ENCODE results near the gene ABCB4.

ABCB4 gene

DNA sequence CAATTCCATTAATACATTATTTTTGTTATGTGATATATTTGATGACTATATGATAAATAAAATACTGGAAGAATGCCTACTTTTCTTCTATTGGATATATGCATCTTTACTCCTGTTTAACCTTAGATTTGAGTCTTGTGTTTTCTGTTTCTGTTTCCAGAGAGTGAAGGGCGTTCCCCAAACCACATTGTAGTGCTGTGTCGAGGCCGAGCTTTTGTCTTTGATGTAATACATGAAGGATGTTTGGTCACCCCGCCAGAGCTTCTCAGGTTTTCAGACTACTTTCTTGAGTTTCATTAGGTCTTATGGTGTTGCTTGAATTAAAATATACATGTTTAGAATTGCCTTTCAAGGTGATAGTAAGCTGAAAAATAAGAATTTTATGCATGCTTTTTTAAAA is 106.3 kb downstream of the ABCB4 start:
- DNase-seq, result no peak
- no peak overlapping the region for H3K4me3 Mint-ChIP-seq
- H3K4me1 Mint-ChIP-seq, result no peaks in the 10 kb centered on the region
- H3K36me3 Mint-ChIP-seq (ENCODE audit: low read depth), result peaks cover 35% of the 10 kb centered on the region
- no peaks in the 10 kb centered on the region for H3K27me3 Mint-ChIP-seq (ENCODE audit: low read depth, poor library complexity)
- TF ChIP-seq, protein P1, sequence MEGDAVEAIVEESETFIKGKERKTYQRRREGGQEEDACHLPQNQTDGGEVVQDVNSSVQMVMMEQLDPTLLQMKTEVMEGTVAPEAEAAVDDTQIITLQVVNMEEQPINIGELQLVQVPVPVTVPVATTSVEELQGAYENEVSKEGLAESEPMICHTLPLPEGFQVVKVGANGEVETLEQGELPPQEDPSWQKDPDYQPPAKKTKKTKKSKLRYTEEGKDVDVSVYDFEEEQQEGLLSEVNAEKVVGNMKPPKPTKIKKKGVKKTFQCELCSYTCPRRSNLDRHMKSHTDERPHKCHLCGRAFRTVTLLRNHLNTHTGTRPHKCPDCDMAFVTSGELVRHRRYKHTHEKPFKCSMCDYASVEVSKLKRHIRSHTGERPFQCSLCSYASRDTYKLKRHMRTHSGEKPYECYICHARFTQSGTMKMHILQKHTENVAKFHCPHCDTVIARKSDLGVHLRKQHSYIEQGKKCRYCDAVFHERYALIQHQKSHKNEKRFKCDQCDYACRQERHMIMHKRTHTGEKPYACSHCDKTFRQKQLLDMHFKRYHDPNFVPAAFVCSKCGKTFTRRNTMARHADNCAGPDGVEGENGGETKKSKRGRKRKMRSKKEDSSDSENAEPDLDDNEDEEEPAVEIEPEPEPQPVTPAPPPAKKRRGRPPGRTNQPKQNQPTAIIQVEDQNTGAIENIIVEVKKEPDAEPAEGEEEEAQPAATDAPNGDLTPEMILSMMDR (IDR thresholded peaks at IDR 0.05), result no peak
- H3K9me3 Mint-ChIP-seq, result no peaks in the 10 kb centered on the region
- no peak overlapping the region for H3K27ac Mint-ChIP-seq

DNA sequence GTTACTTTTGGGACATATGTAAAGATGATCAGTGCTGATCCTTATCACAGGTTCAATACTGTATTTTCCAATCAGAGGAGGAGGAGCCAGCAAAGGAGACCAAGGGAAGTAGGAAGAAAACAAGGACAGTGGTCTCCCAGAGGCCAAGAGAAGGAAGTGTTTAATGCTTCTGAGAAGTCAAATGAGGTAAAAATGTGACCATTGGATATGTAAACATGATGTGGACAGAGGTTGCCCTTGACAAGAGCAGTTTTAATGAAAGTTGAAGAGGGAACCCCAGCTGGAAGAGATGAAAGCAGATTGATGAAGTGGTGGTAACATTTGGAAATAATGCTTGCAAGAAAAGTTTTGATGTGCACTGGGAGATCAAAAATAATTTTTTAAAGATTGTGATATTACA is 111.2 kb downstream of the ABCB4 start:
- Mint-ChIP-seq H3K27me3 (ENCODE audit: low read depth, poor library complexity) (no peaks in the 10 kb centered on the region), H3K4me1 (no peaks in the 10 kb centered on the region), H3K27ac (no peak overlapping the region), H3K4me3 (no peak overlapping the region), H3K9me3 (no peaks in the 10 kb centered on the region), H3K36me3 (ENCODE audit: low read depth) (peaks cover 29% of the 10 kb centered on the region)
- TF ChIP-seq, protein P1 (IDR thresholded peaks at IDR 0.05), result no peak
- DNase-seq, result no peak

DNA sequence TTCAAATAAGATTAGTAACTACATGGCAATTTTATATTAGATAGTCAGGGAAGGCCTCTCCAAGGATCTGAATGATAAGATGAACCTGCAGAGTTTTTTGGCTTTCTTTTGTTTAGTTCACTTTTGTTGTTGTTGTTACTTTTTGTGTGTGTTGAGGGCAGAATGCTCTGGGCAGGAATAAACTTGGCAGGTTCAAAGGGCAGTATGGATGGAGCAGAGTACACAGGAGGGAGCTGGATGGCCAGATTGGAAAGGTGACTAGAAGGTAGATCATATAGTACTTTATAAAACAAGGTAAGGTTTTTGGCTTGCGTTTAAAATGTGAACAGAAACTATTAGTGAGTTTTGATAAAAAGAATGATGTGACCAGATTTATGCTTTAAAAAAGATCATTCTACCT is 112.1 kb downstream of the ABCB4 start:
- Mint-ChIP-seq H3K9me3 (peaks cover 7% of the 10 kb centered on the region), H3K27ac (no peak overlapping the region), H3K36me3 (ENCODE audit: low read depth) (peaks cover 34% of the 10 kb centered on the region), H3K27me3 (ENCODE audit: low read depth, poor library complexity) (no peaks in the 10 kb centered on the region), H3K4me3 (no peak overlapping the region), H3K4me1 (no peaks in the 10 kb centered on the region)
- TF ChIP-seq, protein P1 (IDR thresholded peaks at IDR 0.05), result no peak
- DNase-seq, result no peak

DNA sequence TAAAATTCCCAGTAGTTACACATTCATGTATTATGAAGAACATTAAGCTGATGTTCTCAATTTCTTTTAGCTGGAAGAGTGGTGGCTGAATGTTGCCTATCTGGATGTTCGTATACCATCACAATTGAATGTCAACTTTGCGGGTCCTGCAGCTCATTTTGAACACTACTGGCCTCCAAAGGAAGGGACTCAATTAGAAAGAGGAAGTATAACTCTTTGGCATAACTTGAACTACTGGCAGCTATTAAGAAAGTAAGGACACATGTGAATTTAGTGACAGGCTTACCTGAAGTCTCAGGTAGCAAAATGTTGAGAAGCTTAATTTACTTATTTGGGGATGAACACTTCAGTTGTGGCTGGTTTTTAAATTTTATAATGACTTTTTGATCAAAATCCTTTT is 114.2 kb downstream of the ABCB4 start:
- Mint-ChIP-seq H3K27me3 (ENCODE audit: low read depth, poor library complexity) (no peaks in the 10 kb centered on the region), H3K4me3 (no peak overlapping the region), H3K4me1 (no peaks in the 10 kb centered on the region), H3K9me3 (peaks cover 24% of the 10 kb centered on the region), H3K27ac (no peak overlapping the region), H3K36me3 (ENCODE audit: low read depth) (peaks cover 53% of the 10 kb centered on the region)
- TF ChIP-seq, protein P1 (IDR thresholded peaks at IDR 0.05), result no peak
- DNase-seq, result no peak

DNA sequence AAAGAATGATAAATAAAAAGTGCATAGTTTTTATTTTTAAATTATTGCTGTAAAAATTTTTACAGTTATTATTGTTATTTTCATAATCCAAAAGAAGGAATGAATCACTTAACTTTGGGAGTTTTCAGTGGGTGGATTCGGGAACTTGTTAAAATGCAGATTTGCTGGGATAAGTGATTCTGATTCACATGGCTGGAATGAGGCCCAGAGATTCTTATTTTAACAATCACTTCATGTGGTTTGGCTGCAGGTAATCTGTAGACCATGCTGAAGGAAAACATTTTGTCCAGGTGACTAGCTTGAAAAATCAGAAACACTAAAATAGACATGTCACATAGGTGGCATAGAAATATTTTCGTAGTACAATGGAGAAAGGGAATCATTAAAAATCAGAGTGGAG is 116.1 kb downstream of the ABCB4 start:
- Mint-ChIP-seq H3K9me3 (peaks cover 44% of the 10 kb centered on the region), H3K27me3 (ENCODE audit: low read depth, poor library complexity) (no peaks in the 10 kb centered on the region), H3K4me1 (no peaks in the 10 kb centered on the region), H3K27ac (no peak overlapping the region), H3K36me3 (ENCODE audit: low read depth) (peaks cover 73% of the 10 kb centered on the region), H3K4me3 (no peak overlapping the region)
- TF ChIP-seq, protein P1 (IDR thresholded peaks at IDR 0.05), result no peak
- no peak for DNase-seq

DNA sequence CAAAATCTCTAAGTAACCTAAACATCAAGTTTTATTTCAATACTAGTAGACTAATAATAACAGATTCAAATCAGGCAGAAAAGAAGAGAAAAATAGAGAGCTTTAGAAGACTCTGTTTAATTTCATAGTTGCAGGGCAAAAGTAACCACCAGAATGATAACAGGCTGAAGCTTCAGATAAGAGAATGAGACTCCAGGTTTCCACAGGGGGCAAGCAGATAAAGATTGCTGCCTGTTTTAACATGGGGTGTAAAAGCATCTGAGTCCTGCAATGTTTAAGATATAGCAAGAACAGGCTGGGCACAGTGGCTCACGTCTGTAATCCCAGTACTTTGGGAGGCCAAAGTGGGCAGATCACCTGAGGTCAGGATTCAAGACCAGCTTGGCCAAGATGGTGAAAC is 119.0 kb downstream of the ABCB4 start:
- H3K9me3 Mint-ChIP-seq, result peaks cover 69% of the 10 kb centered on the region
- no peak overlapping the region for H3K4me3 Mint-ChIP-seq
- no peak for DNase-seq
- no peak overlapping the region for H3K27ac Mint-ChIP-seq
- TF ChIP-seq, protein P1 (IDR thresholded peaks at IDR 0.05), result no peak
- no peaks in the 10 kb centered on the region for H3K27me3 Mint-ChIP-seq (ENCODE audit: low read depth, poor library complexity)
- H3K4me1 Mint-ChIP-seq, result no peaks in the 10 kb centered on the region
- peaks cover 94% of the 10 kb centered on the region for H3K36me3 Mint-ChIP-seq (ENCODE audit: low read depth)
